GM18907 (cell line): ENCODE results near the gene DPM1.

ENCODE experiments used
- ATAC-seq: cut with Tn5 transposase; IDR thresholded peaks from one replicate; pipeline ENCODE4 v1.9.1; 2021; ENCODE audit warnings: mild to moderate bottlenecking, moderate library complexity; ENCODE audit not compliant: unreplicated experiment

The DPM1 gene

GRCh38 chr20:50957798-50958614 lies at the start of gene DPM1:
Gene DPM1 (minus strand): TSS chr20:50958532. CDS start chr20:50958523, 9 bp downstream.
- ATAC-seq, result peak; percentile 77

DNA sequence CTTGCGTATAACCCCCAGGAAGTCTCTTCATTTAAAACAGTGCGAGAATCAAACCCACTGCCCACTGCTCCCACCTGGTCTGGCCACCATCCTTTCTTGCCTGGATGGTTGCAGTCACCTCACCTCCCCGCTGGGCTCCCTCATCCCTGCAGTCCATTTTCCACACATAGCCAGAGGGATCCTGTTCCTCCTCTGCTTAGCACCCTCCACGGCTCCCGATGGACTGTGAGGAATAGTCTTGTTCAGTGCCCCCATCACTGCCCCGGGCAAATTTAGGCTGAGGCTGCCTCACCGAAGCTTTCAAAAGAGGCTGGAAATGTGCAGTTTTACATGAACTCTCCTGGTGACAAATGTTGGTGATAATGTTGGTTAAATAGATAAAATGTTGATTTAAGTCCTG lies 46.9 kb upstream of the DPM1 start:
- ATAC-seq, result no peak

DNA sequence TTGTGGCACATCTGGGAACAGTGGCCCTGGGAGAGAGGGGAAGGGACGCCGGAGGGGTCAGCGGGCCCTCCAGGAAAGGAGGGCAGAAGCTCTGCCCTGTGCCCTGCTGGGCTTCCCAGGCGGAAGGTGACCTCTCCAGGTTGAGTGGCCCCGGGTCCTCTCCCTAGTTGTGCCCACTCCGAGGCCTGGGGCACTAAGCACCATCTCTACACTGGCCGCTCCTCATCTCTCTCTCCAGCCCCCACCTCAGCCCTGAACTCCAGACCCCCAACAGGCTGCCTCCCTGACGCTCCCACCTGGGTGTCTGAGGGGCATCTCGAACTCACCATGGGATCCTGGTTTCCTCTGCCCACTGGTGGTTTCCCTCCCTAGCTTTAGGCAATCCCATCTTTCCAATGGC lies 46.4 kb upstream of the DPM1 start:
- no peak for ATAC-seq

- ATAC-seq, result no peak
Measured at GRCh38 chr20:51004305-51004727, 46.0 kb upstream of the DPM1 start.

GRCh38 chr20:51003753-51004152 lies 45.4 kb upstream of the DPM1 start:
- no peak for ATAC-seq

DNA sequence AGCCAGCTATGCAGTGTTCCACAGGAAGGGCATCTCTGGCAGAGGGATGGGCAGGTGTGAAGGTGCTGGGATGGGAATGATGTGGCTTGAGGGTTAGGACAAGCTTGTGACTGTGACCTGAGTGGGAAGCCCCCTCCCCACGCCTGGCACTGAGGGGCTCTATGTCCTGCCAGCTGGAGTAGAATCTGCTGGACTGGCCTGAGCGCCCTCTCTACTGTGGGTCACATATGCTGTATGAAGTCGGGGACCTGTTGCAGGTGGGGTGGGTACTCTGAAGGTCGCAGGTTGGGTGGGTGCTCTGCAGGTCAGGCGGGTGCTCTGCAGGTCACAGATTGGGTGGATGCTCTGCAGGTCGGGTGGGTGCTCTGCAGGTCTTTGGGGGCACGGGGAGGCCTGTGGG lies 44.3 kb upstream of the DPM1 start:
- no peak for ATAC-seq

DNA sequence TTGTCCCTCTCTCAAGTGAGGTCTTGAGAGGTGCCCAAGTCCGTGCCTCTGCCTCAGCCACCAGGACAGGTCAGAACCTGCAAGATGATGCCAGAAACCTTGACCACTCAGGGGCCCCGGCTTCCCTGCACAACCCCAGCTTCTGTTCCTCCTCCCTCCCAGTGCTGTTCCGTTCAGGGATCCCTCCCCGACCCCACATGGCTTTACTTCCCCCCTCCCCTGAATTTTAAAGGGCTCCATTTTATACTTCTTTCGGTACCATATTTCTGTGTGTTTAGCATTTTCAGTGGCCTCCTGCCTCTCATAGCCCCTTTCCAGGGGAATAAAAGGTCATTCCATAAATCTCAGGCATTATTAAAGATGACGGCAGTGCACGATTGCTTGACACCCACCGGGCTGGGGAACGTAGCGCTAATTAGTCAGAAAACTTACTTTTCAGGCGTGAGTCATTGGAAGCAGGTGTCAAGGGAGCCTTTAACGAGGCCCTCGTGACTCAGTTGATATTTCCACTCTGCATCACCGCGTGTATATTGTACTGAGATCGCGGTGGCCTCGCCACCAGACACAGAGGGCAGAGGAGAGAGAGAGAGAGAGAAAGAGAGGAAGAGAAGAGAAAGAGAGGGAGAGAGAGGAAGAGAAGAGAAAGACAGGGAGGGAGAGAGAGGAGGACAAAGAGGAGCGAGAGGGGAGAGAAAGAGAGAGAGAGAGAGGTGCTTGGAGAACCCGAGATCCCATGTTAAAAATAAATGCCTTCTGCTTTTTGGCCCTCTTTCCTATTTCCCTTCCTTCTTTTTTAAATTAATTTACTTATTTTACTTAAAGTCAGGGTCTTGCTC lies 43.3 kb upstream of the DPM1 start:
- ATAC-seq, result no peak

DNA sequence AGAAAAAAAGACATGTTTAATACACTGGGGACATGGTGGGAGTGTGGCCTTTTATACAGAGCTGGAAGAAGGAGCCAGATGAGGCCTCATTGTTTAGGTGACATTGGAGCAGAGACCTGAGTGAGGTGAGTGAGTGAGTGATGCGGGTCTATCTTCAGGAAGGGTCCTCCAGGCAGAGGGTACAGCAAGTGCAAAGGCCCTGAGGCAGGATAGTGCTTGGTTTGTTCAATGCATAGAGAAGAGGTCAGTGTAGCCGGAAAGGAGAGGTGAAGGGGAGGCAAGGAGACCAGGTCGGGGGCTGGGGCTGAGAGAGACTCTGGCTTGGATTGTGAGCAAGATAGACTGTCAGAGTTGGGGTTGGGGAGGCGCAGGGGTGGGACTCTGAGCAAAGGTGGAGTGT lies 41.0 kb upstream of the DPM1 start:
- ATAC-seq, result no peak

- no peak for ATAC-seq
Measured at GRCh38 chr20:50996901-50997865, 38.9 kb upstream of the DPM1 start.

DNA sequence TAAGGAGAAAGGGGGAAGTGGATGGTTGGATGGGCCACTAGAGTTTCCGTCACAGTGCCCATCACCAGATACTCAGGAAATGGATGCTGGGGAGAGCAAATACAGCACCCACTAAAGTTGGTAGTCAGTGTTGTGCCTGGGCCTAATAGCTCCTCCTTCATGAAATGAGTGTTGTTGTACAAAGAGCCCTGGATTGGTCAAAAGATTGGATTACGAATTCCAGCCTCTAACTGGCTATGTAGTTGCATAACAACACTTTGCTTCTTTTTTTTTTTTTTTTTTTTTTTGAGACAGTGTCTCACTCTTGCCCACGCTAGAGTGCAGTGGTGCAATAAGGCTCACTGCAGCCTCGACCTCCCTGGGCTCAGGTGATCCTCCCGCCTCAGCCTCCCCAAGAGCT lies 37.2 kb upstream of the DPM1 start:
- ATAC-seq, result no peak

DNA sequence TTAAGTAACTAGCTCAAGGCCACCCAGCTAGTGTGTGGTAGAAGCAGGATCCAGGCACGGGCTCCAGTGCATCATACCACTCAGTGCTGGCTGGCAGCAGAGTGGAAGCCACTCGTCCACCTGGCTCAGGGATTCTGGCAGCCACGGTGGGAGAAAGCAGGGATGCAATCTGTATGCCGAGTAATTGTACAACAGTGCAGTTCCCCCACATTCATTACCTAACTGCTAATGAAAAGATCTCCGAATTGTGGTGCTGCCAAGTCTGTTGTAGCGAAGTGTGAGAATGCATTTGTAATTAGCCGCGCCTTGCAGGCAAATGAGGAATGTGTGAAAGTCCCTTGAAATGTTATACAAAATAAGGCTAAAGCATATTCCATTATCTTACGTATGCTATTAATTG lies 35.5 kb upstream of the DPM1 start:
- no peak for ATAC-seq

- ATAC-seq, result peak; percentile 68
Measured at GRCh38 chr20:50992733-50993457, 34.6 kb upstream of the DPM1 start.

DNA sequence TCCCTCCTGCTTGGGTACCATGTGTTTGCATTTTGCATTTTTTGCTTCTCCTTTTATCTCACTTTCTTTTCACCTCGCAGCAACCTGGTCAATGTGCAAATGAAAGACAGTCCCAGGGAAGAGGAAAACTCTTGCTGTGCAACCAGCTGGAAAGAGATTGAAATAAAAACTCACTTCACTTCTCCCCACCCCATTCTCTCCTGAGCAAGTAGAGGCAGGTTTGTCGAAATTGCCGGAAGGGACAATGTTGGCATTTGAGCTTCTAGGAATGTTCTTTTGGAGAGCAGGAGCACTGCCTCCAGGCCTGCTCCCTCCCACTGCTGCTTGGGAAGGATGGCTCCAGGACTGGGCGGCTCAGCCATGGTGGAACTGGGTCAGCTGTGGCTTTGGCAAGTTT lies 34.0 kb upstream of the DPM1 start:
- ATAC-seq, result no peak

DNA sequence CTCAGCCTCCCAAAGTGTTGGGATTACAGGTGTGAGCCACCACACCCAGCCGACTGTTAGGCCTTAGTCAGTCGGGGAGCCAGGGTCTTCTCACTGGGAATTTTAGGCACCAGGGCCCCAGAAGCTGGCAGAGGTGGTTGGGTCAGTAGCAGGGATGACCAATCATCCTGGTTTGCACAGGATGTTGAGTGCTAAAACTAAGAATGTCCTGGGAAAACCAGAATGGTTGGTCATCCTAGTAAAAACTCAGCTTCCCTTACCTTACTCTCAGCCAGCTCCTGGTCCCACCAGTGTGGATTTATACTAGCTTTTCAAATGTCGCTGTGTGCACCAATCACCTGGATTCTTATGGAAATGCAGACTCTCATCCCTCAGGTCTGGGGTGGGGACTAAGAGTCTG lies 32.7 kb upstream of the DPM1 start:
- no peak for ATAC-seq

DNA sequence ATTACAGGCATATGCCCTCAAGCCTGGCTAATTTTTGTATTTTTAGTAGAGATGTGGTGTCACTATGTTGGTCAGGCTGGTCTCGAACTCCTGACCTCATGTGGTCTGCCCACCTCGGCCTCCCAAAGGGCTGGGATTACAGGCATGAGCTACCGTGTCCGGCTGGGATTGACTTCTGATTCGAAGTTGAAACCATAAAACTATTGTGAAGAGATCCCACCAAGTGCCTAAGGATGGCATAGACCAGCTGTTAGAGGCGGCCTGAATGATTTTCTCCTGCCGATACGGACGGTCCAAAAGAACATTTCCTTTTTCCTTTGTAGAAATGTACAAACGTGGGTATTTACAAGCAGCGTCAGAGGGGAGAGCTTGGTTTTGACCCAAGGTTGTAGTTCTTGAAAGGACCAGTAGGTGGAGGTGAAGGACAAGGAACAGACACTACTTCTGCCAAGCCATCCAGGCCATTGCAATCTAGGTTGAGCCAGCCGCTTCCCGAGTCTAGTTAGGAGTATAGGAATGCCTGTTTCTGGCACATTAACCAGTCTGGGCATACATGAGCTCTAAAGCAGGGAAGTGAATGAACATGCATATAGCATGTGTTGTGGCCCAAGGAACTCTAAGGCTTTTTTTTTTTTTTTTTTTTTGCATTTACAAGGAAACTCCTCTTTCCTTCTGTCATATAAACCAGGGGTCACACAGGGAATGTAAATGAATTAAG lies 29.3 kb upstream of the DPM1 start:
- peak; percentile 68 for ATAC-seq

GRCh38 chr20:50983321-50983720 lies 25.0 kb upstream of the DPM1 start:
- no peak for ATAC-seq

DNA sequence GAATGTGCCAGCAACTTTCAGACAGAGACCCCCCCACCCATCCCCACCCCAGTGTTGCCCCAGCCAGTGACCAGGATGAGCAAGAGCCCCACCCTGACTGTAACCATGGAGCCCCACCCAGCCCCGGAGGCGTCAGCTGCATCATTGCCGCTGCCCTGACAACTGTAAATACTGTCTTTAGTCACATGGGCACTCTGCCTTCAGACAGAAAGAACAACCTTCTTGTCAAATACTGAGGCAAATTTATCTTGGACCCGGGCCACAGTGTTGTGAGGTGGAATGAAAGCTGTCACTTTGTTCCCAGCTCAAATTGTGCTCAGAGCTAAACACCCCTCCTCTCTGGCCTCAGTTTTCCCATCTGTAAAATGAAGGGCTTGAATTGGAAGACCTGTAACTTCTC lies 24.0 kb upstream of the DPM1 start:
- no peak for ATAC-seq

DNA sequence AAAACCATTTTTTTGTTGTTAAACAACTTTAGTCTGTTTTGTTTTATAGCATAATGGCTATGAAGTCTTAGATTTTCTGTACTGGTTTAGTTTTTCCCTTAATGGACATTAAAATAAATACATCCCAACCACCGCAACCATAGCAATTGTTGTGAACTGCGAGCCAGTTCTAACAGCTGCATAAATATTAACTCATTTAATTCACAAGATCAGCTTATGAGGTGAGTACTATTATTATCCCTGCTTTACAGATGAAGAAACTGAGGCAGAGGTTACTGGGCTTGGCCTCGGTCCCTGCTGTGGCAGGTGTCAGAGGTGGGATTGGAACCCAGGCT lies 23.3 kb upstream of the DPM1 start:
- ATAC-seq, result no peak

GRCh38 chr20:50980851-50981713 lies 22.8 kb upstream of the DPM1 start:
- ATAC-seq, result no peak
